GM18507 (cell line): ENCODE results near the gene EOMES.

Experiments
- DNase-seq: peaks from one replicate; pipeline ENCODE4 v3.0.0; 2011; ENCODE audit warnings: low read depth; ENCODE audit not compliant: insufficient read length; ENCODE audit errors: extremely low spot score
- FAIRE-seq: peaks from 2 replicates; lab custom pipeline; 2011; peaks lifted over from hg19 to GRCh38; lab: Jason Lieb, UNC

Gene EOMES

GRCh38 chr3:27685474-27685873 is 36.6 kb downstream of the EOMES start:
- no peak for FAIRE-seq

GRCh38 chr3:27684302-27684701 is 37.8 kb downstream of the EOMES start:
- no peak for DNase-seq
- FAIRE-seq = no peak

More at GRCh38 chr3:27685474-27685873, 36.6 kb downstream of the EOMES start:
- no peak for DNase-seq

GRCh38 chr3:27681249-27681748 is 40.8 kb downstream of the EOMES start:
- DNase-seq (peak; percentile 35), FAIRE-seq (peak; percentile 79)

- FAIRE-seq (no peak), DNase-seq (no peak)
Observed at GRCh38 chr3:27680517-27681246, 41.4 kb downstream of the EOMES start.

- no peak for DNase-seq
- FAIRE-seq = no peak
Observed at GRCh38 chr3:27679691-27680090, 42.4 kb downstream of the EOMES start.

GRCh38 chr3:27678234-27678633 is 43.9 kb downstream of the EOMES start:
- FAIRE-seq (no peak), DNase-seq (no peak)

GRCh38 chr3:27677565-27677964 is 44.6 kb downstream of the EOMES start:
- FAIRE-seq = no peak

GRCh38 chr3:27675287-27675686 is 46.8 kb downstream of the EOMES start:
- FAIRE-seq = no peak

More at GRCh38 chr3:27677565-27677964, 44.6 kb downstream of the EOMES start:
- no peak for DNase-seq

GRCh38 chr3:27673701-27674100 is 48.4 kb downstream of the EOMES start:
- no peak for DNase-seq
- FAIRE-seq = no peak

More at GRCh38 chr3:27675287-27675686, 46.8 kb downstream of the EOMES start:
- no peak for DNase-seq

- no peak for DNase-seq
- FAIRE-seq = no peak
Observed at GRCh38 chr3:27671101-27671500, 51.0 kb downstream of the EOMES start.

- DNase-seq (no peak), FAIRE-seq (no peak)
Observed at GRCh38 chr3:27670619-27671018, 51.5 kb downstream of the EOMES start.

GRCh38 chr3:27669591-27669990 is 52.5 kb downstream of the EOMES start:
- FAIRE-seq (no peak), DNase-seq (no peak)

- FAIRE-seq = no peak
- DNase-seq = no peak
Observed at GRCh38 chr3:27667751-27668150, 54.4 kb downstream of the EOMES start.

- no peak for DNase-seq
- no peak for FAIRE-seq
Observed at GRCh38 chr3:27666708-27667107, 55.4 kb downstream of the EOMES start.

- DNase-seq = no peak
- peak; percentile 18 for FAIRE-seq
Observed at GRCh38 chr3:27666272-27666671, 55.9 kb downstream of the EOMES start.
